Spinal cord (tissue), 10 donors: ENCODE results near the gene ZNF835. TPM values are rescaled to one million over a fixed set of nuclear protein-coding genes. Genes with fewer than 3 reads are reported as not detected.
A peak's percentile ranks its signal among the peaks of the same experiment; 100 is the strongest.

ENCODE experiments used
- DNase-seq, 6 donors: peaks; one replicate each; pipeline versions ENCODE4 v3.0.0 to v3.0.0-alpha.2; 2013 to 2015; ENCODE audit warnings: low spot score in 6 of 6, low read depth in 4 of 6
- H3K27ac ChIP-seq: one replicate; pipeline ENCODE4 v1.5.1; 2013; ENCODE audit warnings: low read depth, low read length, control low read depth
- H3K27me3 ChIP-seq: one replicate; pipeline ENCODE4 v1.6.1; 2013; ENCODE audit warnings: low read length; ENCODE audit not compliant: control insufficient read depth, insufficient read depth
- H3K36me3 ChIP-seq: one replicate; pipeline ENCODE4 v1.6.1; 2013; ENCODE audit warnings: low read length; ENCODE audit not compliant: control insufficient read depth, insufficient read depth
- H3K4me1 ChIP-seq: one replicate; pipeline ENCODE4 v1.6.1; 2013; ENCODE audit warnings: low read length; ENCODE audit not compliant: control insufficient read depth, insufficient read depth
- H3K4me3 ChIP-seq: one replicate; pipeline ENCODE4 v1.5.1; 2013; ENCODE audit warnings: low read depth, low read length, control low read depth
- H3K9me3 ChIP-seq: one replicate; pipeline ENCODE4 v1.6.1; 2013; ENCODE audit warnings: low read length; ENCODE audit not compliant: control insufficient read depth, insufficient read depth
- WGBS: methylation state at CpG from one replicate; pipeline ENCODE4 v1.1.5; 2013; ENCODE audit warnings: missing lambda C conversion rate; ENCODE audit not compliant: insufficient coverage; 5-methylcytosine and 5-hydroxymethylcytosine counted together
- long read RNA-seq, 4 donors: transcript quantifications; one replicate each; lab custom pipeline, GENCODE V29; 2026
- polyA plus RNA-seq, 2 donors: library from polyadenylated mRNA; unstranded; fragments of 120-200 nt; gene quantifications; one replicate each; pipeline ENCODE4 v1.2.1, GENCODE V29; 2013; ENCODE audit not compliant: insufficient read length in 2 of 2
- total RNA-seq, 2 donors: library from RNA; depleted of rRNA in 1 of 2; stranded (reverse); fragments of 120-200 nt in 1 of 2; fragments of >200 nt in 1 of 2; gene quantifications; one replicate each; pipeline versions ENCODE4 v1.2.3 to v1.2.4, GENCODE V29; 2013 to 2014
- donor health status: healthy.

ZNF835 gene
- 1 to 10 TPM; 4.1 to 5.2 TPM for total RNA-seq
- polyA plus RNA-seq, result 10 to 100 TPM in 1 of 2 donors, 1 to 10 TPM in 1; 6.6 to 10.3 TPM
- long read RNA-seq, donor 1, partial matches to known transcripts, result 0 of 2 reads
- long read RNA-seq, donor 1, other reads (novel, unspliced or antisense), result 0 of 2 reads
- long read RNA-seq, donor 2, result 0 reads
- long read RNA-seq, donor 3, partial matches to known transcripts, result 0 of 3 reads
- long read RNA-seq, donor 3, other reads (novel, unspliced or antisense), result 0 of 3 reads
- long read RNA-seq, donor 4, result 0 reads

- peaks cover 29% of the 10 kb centered on the region for H3K4me1 ChIP-seq
- H3K9me3 ChIP-seq, result no peaks in the 10 kb centered on the region
- WGBS, result 0% methylated on average over 32 of the region's 32 CpGs
- DNase-seq, result peak; percentile 84 to 98 (median 92)
- H3K36me3 ChIP-seq, result peaks cover 6% of the 10 kb centered on the region
- H3K27me3 ChIP-seq, result no peaks in the 10 kb centered on the region
- H3K27ac ChIP-seq, result no peak within 1 kb of the TSS
- peak within 1 kb of the TSS; percentile 62 for H3K4me3 ChIP-seq
Measured at GRCh38 chr19:56671613-56671994, at the start of gene ZNF835. Gene ZNF835, minus strand, starts transcription at chr19:56671757. Its CDS starts 6,559 bp downstream, at chr19:56665198.

- H3K4me1 ChIP-seq, result peaks cover 13% of the 10 kb centered on the region
- H3K27ac ChIP-seq, result no peak overlapping the region
- peak in 3 of 6 donors; percentile 72 to 95 (median 80) for DNase-seq
- 0% methylated on average over 3 of the region's 3 CpGs for WGBS
- peaks cover 3% of the 10 kb centered on the region for H3K36me3 ChIP-seq
- no peaks in the 10 kb centered on the region for H3K27me3 ChIP-seq
- no peaks in the 10 kb centered on the region for H3K9me3 ChIP-seq
- no peak overlapping the region for H3K4me3 ChIP-seq
Measured at GRCh38 chr19:56720281-56720680, 48.7 kb upstream of the ZNF835 start.

- H3K27me3 ChIP-seq, result no peaks in the 10 kb centered on the region
- no peaks in the 10 kb centered on the region for H3K9me3 ChIP-seq
- DNase-seq, result no peak
- H3K27ac ChIP-seq, result no peak overlapping the region
- peaks cover 17% of the 10 kb centered on the region for H3K4me1 ChIP-seq
- 69% methylated on average over 6 of the region's 6 CpGs for WGBS
- peaks cover 3% of the 10 kb centered on the region for H3K36me3 ChIP-seq
- H3K4me3 ChIP-seq, result no peak overlapping the region
Measured at GRCh38 chr19:56718231-56718630, 46.7 kb upstream of the ZNF835 start.

- DNase-seq, result peak; percentile 81 to 99 (median 86)
- H3K4me1 ChIP-seq, result peaks cover 15% of the 10 kb centered on the region
- WGBS, result 0% methylated on average over 4 of the region's 9 CpGs
- peak overlapping the region; percentile 71 for H3K27ac ChIP-seq
- H3K9me3 ChIP-seq, result no peaks in the 10 kb centered on the region
- peaks cover 3% of the 10 kb centered on the region for H3K36me3 ChIP-seq
- H3K27me3 ChIP-seq, result no peaks in the 10 kb centered on the region
- no peak overlapping the region for H3K4me3 ChIP-seq
Measured at GRCh38 chr19:56712611-56713276, 41.2 kb upstream of the ZNF835 start.

- DNase-seq, result peak in 2 of 6 donors; percentile 50 to 89
- peaks cover under 1% of the 10 kb centered on the region for H3K36me3 ChIP-seq
- no peak overlapping the region for H3K4me3 ChIP-seq
- no peaks in the 10 kb centered on the region for H3K27me3 ChIP-seq
- H3K9me3 ChIP-seq, result no peaks in the 10 kb centered on the region
- WGBS, result no CpG with 5 or more reads among the region's 1 CpG
- no peak overlapping the region for H3K27ac ChIP-seq
- H3K4me1 ChIP-seq, result peaks cover 15% of the 10 kb centered on the region
Measured at GRCh38 chr19:56710437-56710836, 38.9 kb upstream of the ZNF835 start.

- H3K27me3 ChIP-seq, result no peaks in the 10 kb centered on the region
- DNase-seq, result peak in 1 of 6 donors; percentile 36
- no peak overlapping the region for H3K27ac ChIP-seq
- 57% methylated on average over 1 of the region's 3 CpGs for WGBS
- H3K36me3 ChIP-seq, result no peaks in the 10 kb centered on the region
- H3K4me1 ChIP-seq, result peaks cover 11% of the 10 kb centered on the region
- peaks cover 2% of the 10 kb centered on the region for H3K9me3 ChIP-seq
- H3K4me3 ChIP-seq, result no peak overlapping the region
Measured at GRCh38 chr19:56707821-56708220, 36.3 kb upstream of the ZNF835 start.

- Histone ChIP-seq H3K4me3 (no peak overlapping the region), H3K27me3 (no peaks in the 10 kb centered on the region), H3K9me3 (peaks cover 2% of the 10 kb centered on the region), H3K27ac (no peak overlapping the region), H3K36me3 (no peaks in the 10 kb centered on the region), H3K4me1 (no peaks in the 10 kb centered on the region)
- no peak for DNase-seq
- no CpG with 5 or more reads among the region's 1 CpG for WGBS
Measured at GRCh38 chr19:56705939-56706338, 34.4 kb upstream of the ZNF835 start.

- Histone ChIP-seq H3K27me3 (no peaks in the 10 kb centered on the region), H3K9me3 (peaks cover 2% of the 10 kb centered on the region), H3K36me3 (no peaks in the 10 kb centered on the region), H3K27ac (no peak overlapping the region), H3K4me1 (no peaks in the 10 kb centered on the region), H3K4me3 (no peak overlapping the region)
- WGBS, result no CpG with 5 or more reads among the region's 1 CpG
- no peak for DNase-seq
Measured at GRCh38 chr19:56701895-56702294, 30.3 kb upstream of the ZNF835 start.

GRCh38 chr19:56699552-56699951, 28.0 kb upstream of the ZNF835 start:
- Histone ChIP-seq H3K9me3 (peaks cover 2% of the 10 kb centered on the region), H3K4me3 (no peak overlapping the region), H3K27me3 (no peaks in the 10 kb centered on the region), H3K4me1 (peaks cover 4% of the 10 kb centered on the region), H3K36me3 (no peaks in the 10 kb centered on the region), H3K27ac (no peak overlapping the region)
- WGBS, result 40% methylated on average over 1 of the region's 3 CpGs
- peak in 2 of 6 donors; percentile 81 to 95 for DNase-seq
